ENCODE data around the gene BRINP1. TPM values are rescaled to one million over a fixed set of nuclear protein-coding genes. Genes with fewer than 3 reads are reported as not detected.

Gene BRINP1
- total RNA-seq, 1 experiment from 2014 or later = 14.0 TPM

DNA sequence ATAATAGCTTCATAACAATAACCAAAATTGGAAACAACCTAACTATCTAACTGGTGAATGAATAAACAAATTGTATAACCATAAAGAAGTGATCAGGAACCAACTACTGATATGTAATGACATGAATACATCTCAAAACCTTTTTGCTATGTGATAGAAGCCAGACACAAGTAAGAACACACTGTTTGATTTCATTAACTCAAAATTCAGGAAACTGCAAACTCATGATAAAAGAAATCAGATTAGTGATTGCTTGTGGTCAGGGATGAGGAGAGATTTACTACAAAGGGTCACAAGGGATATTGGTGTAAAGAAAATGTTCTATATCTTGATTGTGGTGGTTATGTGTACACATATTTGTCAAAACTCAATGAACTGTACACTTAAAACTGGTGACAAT is 22.6 kb upstream of the BRINP1 start:
- no peaks in the 10 kb centered on the region for H4K20me1 ChIP-seq (ENCODE audit: control insufficient read depth, insufficient read depth, insufficient read length)
- H3K18ac ChIP-seq (ENCODE audit: insufficient read length, low read depth, low read length) = no peak overlapping the region
- H3K56ac ChIP-seq (ENCODE audit: insufficient read length, low read depth, low read length) = no peak overlapping the region
- DNase-seq = no peak
- no peak overlapping the region for H2AFZ ChIP-seq (ENCODE audit: low read length)
- H2AK5ac ChIP-seq (ENCODE audit: insufficient read length, low read length) = no peak overlapping the region
- H2BK120ac ChIP-seq (ENCODE audit: low read depth, low read length, poor library complexity, severe bottlenecking) = no peak overlapping the region
- no peak overlapping the region for H2BK12ac ChIP-seq (ENCODE audit: insufficient read length, low read depth, low read length)
- H3K27ac Mint-ChIP-seq = no peak overlapping the region
- peaks cover 3% of the 10 kb centered on the region in 2 experiments; a peak in 3 of 5 replicates for H3K9me3 Mint-ChIP-seq
- H3K4me1 Mint-ChIP-seq = peaks cover 4 to 9% of the 10 kb centered on the region in 2 experiments
- no peak overlapping the region for H4K8ac ChIP-seq (replicated peaks; ENCODE audit: insufficient read length, low read depth, low read length)
- no peak overlapping the region for H3K4ac ChIP-seq (ENCODE audit: low read depth, low read length)
- H3K9ac ChIP-seq (ENCODE audit: extremely low read depth, insufficient read length, low read length) = no peak overlapping the region
- no peak overlapping the region for H3T11ph ChIP-seq (ENCODE audit: low read length)
- no peak overlapping the region for H3K27ac ChIP-seq (ENCODE audit: insufficient read length, low read depth, low read length)
- H3K4me3 Mint-ChIP-seq = no peak overlapping the region
- no peak overlapping the region for H2BK20ac ChIP-seq (ENCODE audit: low read depth, low read length, poor library complexity, severe bottlenecking)
- TF ChIP-seq, protein P1, sequence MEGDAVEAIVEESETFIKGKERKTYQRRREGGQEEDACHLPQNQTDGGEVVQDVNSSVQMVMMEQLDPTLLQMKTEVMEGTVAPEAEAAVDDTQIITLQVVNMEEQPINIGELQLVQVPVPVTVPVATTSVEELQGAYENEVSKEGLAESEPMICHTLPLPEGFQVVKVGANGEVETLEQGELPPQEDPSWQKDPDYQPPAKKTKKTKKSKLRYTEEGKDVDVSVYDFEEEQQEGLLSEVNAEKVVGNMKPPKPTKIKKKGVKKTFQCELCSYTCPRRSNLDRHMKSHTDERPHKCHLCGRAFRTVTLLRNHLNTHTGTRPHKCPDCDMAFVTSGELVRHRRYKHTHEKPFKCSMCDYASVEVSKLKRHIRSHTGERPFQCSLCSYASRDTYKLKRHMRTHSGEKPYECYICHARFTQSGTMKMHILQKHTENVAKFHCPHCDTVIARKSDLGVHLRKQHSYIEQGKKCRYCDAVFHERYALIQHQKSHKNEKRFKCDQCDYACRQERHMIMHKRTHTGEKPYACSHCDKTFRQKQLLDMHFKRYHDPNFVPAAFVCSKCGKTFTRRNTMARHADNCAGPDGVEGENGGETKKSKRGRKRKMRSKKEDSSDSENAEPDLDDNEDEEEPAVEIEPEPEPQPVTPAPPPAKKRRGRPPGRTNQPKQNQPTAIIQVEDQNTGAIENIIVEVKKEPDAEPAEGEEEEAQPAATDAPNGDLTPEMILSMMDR (conservative IDR thresholded peaks at IDR 0.05) = no peak
- no peaks in the 10 kb centered on the region for H3K79me1 ChIP-seq (ENCODE audit: insufficient read depth, low read depth, low read length, poor library complexity, severe bottlenecking)
- no peaks in the 10 kb centered on the region for H3K4me1 ChIP-seq (ENCODE audit: insufficient read depth, low read length)
- no peaks in the 10 kb centered on the region for H3K23me2 ChIP-seq (ENCODE audit: insufficient read length, low read depth, low read length, poor library complexity, severe bottlenecking)
- no peak overlapping the region for H3K23ac ChIP-seq (ENCODE audit: insufficient read length, low read depth, low read length)
- no peak overlapping the region for H2BK5ac ChIP-seq (ENCODE audit: insufficient read length, low read length)
- H3K9me3 ChIP-seq (ENCODE audit: control insufficient read depth, low read depth, low read length) = no peaks in the 10 kb centered on the region
- no peak overlapping the region for H4K91ac ChIP-seq (ENCODE audit: insufficient read length, low read depth, low read length)
- H2BK15ac ChIP-seq (ENCODE audit: low read depth, low read length) = no peak overlapping the region
- no peak overlapping the region for H4K5ac ChIP-seq (ENCODE audit: insufficient read length, low read depth, low read length)
- H3K14ac ChIP-seq (ENCODE audit: insufficient read depth, low read length) = no peak overlapping the region
- no peak overlapping the region for H3K4me2 ChIP-seq (ENCODE audit: insufficient read depth, insufficient read length, low read length)
- no peaks in the 10 kb centered on the region for H3K27me3 Mint-ChIP-seq (ENCODE audit: low read depth)
- H3K36me3 Mint-ChIP-seq (ENCODE audit: insufficient read depth in 1 of 3, low read depth in 3 of 3) = 0 out of 7 replicates have a peak, but pooled peaks cover 0 to 2% (median 0%) of the 10 kb centered on the region in 3 experiments
- no peaks in the 10 kb centered on the region for H3K79me2 ChIP-seq (ENCODE audit: insufficient read depth, low read length)
- no peaks in the 10 kb centered on the region for H3K27me3 ChIP-seq (ENCODE audit: insufficient read depth, low read length)

All from H9 (cell line).